GM21576 (cell line): ENCODE measurements around the gene EPS8L3.
"Not testable (repeated sequence)": the region's sequence is repeated elsewhere in the genome, so short reads cannot be mapped to it uniquely, and the experiment has no call there.

Source experiments
- ATAC-seq: cut with Tn5 transposase; IDR thresholded peaks from one replicate; pipeline ENCODE4 v1.9.1; 2021; ENCODE audit warnings: mild to moderate bottlenecking, moderate library complexity; ENCODE audit not compliant: unreplicated experiment

Gene EPS8L3

DNA sequence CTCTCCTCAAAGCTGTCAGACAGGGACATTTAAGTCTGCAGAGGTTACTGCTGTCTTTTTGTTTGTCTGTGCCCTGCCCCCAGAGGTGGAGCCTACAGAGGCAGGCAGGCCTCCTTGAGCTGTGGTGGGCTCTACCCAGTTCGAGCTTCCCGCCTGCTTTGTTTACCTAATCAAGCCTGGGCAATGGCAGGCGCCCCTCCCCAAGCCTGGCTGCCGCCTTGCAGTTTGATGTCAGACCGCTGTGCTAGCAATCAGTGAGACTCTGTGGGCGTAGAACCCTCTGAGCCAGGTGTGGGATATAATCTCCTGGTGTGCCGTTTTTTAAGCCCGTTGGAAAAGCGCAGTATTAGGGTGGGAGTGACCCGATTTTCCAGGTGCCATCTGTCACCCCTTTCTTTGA lies 15.4 kb downstream of the EPS8L3 start:
- not testable (repeated sequence) for ATAC-seq

DNA sequence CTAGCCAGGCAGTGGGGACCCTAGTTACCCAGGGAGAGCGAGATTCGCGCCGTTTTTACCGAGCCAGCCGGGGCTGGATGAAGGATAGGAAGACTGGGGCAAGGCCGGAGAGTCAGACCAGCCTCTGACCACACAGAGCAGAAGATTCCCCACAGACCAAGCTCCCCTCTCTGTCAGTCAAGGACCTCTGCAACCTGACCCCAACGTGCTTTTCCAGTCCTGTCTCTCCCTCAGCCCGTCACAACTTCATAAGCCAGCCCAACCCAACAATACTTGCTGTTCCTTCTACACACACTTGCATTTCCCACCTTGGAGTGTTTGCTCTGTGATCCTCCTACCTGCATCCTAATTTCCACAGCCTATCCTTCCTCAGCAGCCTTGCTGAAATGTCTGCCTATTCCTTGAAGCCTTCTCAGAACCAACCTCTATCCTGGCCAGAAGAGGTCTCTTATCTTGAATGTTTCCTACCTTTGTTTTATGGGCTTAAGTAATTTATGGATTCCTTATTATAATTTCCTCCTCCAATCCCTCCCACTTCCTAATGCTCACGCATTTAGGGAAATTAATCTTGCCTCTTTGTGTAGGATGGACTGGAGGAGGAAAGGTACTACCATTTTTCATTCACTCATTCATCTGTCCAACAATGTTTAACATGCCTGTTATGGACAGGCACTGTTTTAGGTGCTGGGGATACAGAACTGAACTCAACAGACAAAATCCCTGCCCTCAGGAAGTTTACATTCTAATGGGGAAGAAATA lies 22.9 kb downstream of the EPS8L3 start, which contains the start of gene GSTM3:
GSTM3 (minus strand) TSS at position 424 of the 759 bp plus-strand sequence. CDS start 751 bp downstream, outside the sequence.
- no peak for ATAC-seq

DNA sequence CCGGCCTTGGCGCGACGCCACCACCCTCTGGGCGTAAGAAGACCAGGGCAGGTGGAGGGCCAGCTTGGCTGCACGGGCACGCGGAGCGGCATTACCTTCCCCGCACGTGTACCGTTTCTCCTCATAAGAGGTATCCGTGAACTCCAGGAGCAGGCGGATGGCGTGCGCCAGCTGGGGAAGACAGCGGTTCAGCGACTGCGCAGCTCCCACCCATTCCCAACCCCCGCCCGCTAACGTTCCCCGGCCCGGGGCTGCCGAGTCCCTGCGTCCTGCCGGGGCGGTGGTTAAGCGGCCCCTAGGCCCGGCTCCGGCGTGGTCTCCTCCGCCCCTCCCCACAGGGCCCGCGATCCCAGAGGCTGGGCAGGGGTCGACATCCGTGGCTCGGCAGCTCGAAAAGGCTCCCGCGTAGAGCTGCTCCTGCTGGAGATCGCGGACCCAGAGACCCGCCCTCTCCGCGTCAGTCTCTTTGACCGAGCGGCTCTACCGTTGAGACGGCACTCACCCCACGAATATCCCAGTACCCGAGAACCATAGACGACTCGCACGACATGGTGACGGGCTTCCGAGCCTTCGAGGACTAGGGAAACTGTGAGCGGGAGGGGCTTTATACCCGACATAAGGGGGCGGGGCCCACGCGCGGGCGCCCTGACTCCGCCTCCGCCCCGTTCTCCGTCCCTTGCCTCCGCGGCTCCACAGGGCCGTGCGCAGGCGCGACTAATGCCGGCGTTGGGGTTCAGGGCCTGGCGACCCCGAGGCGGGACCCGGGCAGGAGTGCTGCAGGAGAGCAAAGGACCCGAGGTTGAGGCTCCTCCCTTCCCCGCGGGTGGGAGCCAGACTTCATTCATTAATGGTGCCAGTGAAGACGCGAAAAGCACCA lies 23.7 kb downstream of the EPS8L3 start:
- peak; percentile 71 for ATAC-seq

- no peak for ATAC-seq
Observed at GRCh38 chr1:109733236-109733870, 30.4 kb downstream of the EPS8L3 start.

- no peak for ATAC-seq
Observed at GRCh38 chr1:109732390-109732881, 31.3 kb downstream of the EPS8L3 start.

DNA sequence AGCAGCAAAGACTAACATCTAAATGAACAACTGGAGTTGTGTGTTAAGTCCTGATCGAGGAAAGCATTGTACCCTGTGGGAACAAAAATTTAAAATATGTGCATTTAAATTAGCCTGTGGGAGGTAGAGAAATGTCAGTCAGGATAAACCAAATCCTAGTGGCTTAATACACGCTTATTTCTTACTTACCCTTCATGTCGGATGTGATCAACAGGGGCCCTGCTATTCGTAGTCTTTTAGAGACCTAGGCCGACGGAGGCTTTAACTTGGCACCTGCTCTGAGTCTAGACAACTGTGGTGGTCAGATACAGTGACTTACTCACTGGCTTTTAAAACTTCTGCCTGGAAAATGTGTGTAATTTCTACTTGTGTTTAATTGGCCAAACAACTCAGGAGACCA lies 33.1 kb downstream of the EPS8L3 start:
- ATAC-seq: no peak

DNA sequence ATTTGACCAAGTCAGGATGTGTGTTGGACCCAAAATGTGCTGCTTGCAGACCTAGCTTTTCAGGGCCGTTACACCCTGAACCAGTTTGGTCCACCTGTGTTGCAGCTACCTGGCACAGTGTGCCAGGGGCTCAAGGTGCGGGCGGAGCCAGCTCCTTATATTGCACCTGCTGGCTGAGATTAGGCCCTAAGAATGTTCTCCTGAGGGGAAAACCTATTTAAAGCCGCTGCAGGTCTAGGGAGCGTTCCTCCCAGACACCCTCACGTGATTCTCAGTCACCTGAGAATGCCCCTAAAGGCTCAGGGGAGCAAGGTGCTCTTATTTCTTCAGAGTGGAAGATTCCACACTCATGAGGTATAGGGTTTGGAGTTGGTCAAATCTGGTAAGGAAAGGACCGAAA lies 34.9 kb downstream of the EPS8L3 start:
- ATAC-seq: no peak

- no peak for ATAC-seq
Observed at GRCh38 chr1:109726728-109727373, 36.9 kb downstream of the EPS8L3 start.

DNA sequence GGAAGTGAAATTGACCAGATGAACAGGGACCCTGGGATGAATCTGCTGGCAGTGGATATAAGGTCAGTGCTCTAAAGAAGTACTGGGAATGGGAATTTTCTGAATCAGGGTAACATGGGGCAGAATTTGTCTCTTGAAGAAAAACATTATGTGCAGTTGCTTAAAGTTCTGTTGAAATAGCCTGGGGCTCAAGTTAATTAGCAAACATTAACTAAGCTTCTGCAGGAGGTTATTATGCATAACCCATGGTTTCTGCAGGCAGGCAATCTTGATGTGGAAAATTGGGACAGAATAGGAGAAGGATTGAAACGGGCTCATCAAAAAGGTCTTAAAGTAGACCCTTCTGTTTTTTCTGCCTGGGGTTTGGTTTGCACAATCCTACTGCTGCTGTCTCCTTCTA lies 37.7 kb downstream of the EPS8L3 start:
- ATAC-seq: no peak

- no peak for ATAC-seq
Observed at GRCh38 chr1:109725510-109725909, 38.2 kb downstream of the EPS8L3 start.

- no peak for ATAC-seq
Observed at GRCh38 chr1:109724933-109725332, 38.8 kb downstream of the EPS8L3 start.

DNA sequence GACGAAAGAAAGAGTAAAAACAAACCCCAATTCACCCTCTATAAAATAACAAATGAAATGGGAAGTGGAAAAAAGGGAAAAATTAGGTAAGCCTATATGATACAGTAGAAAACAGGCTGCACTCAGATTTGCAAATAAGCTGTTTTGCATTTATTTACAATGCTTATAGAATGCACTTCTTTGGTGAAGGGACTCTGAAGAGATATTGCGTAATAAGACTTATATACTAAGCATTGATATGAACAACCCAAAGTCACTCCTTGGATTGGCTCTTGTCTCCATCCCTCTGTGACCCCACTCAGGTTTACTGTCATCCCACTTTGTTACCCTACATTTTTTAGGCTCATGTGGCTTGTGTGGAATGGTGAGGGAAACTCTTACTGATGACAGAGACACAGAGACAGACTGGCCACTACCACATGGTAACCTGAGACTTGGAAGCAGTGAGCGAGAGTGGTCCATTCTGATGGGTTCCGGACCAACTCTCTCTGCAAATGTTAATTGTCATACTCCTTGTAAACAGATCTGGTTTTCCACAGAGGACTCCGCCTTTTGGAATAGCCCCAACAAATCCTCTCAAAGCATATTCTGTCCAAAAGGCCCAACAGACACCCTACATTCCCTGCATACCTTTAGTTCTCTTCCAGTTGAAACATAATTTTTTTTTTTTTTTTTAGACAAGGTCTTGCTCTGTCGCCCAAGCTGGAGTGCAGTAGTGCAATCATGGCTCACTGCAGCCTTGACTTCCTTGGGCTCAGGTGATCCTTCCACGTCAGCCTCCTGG lies 40.6 kb downstream of the EPS8L3 start:
- ATAC-seq: no peak

DNA sequence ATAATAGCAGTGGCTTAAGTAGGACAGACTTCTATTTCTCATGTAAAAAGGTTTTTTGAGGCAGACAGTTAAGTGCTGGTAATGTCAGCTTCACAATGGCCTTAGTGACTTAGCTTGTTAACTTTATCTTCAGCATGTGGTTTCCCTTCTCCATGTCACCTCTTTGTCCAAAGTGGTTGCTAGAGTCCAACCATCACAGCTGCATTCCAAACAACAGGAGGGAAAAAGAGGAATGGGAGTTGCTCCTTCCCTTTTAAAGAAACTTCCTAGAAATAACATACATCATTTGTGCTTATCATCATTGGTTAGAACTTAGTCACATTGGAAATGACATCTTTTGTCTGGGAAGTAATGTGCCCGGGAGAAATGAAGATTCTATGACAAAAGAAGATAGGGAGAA lies 41.8 kb downstream of the EPS8L3 start:
- no peak for ATAC-seq

DNA sequence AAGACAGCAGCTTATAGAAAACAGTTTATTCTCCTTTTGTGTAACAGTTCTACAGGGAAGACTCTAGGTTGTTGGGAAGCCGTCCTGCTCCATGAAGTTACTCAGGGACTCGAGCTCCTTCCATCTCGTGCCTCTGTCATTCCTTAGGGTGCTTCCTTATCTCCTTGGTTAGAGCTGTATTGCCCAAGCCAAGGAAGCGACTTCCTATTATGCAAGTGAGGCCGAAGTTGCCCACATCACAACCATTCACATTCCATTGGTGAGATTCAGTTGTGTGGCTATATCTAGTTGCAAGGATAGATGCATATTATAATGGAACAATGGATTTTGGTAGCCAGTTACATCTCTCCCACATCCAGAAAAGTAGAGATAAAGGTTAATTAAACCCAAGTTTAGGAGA lies 42.7 kb downstream of the EPS8L3 start:
- no peak for ATAC-seq

DNA sequence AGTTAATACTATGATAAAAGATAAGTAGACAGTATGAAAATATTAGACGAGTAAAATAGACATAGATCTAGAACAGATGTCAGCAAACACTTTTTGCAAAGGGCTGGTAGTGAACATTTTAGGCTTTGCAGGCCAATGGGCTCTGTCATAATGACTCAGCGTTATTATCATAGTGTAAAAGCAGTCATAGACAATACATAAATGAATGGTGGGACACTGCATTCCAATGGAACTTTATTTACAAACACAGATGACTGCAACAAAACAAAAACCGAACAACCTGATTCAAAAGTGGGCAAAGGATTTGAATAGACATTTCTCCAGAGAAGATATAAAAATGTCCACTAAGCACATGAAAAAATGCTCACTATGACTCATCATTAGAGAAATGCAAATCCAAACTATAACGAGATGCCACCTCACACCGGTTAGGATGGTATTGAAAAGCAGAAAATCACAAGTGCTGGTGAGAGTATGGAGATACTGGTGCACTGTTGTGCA lies 44.3 kb downstream of the EPS8L3 start:
- ATAC-seq: no peak

DNA sequence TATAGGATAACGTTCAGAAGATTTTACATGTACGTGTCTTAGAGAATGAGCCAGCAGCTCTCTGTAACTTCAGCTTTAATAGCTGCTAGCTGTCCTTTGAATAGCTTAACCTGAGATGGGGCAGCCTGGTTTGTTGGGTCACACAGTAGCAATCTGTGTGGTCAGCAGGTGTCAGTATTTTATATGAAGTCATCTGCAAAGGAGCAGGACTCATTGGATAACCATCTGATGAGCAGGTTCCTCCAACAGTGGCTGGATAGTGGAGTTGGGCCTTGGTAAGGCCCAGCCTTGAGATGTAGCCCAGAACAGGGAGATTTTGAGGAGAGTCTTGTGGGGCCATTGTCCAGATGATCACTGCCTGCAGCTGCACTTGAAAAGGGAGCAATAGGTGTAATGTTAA lies 45.2 kb downstream of the EPS8L3 start:
- no peak for ATAC-seq

DNA sequence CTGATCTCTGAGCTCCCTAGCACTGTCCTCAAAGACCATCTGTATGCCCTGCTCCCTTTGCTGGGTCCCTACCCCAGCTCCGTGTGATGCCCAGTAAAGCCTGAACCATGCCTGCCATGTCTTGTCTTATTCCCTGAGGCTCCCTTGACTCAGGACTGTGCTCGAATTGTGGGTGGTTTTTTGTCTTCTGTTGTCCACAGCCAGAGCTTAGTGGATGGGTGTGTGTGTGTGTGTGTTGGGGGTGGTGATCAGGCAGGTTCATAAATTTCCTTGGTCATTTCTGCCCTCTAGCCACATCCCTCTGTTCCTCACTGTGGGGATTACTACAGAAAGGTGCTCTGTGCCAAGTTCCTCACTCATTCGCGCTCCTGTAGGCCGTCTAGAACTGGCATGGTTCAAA lies 46.0 kb downstream of the EPS8L3 start:
- no peak for ATAC-seq

GRCh38 chr1:109716570-109717090 lies 47.1 kb downstream of the EPS8L3 start:
- no peak for ATAC-seq

DNA sequence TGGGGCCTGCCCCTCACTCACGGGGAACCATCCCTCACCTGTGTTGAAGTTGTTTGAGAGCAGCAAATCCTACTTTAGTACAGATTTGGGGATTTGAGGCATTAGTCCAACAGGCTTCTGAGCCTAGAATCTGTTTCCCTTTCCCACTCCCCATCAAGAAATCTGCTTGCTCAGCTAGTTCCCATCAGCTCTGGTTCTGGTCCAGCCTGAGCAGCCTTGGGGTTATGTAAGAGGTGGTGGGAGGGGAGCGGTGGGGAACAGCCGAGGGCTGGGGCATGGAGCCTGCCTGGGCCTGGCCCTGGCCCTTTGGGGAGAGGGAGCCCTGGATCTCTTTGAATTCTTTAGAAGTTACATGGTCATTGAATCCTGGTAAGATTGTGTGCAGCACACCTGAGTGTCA lies 47.6 kb downstream of the EPS8L3 start:
- ATAC-seq: no peak
